VCaP (cell line): ENCODE measurements around the gene MARCHF3.

Experiments
- H3K27ac ChIP-seq: fragments of 450-650 bp; 2 replicates; pipeline ENCODE4 v1.5.1; 2017
- TF ChIP-seq, protein P1 (sequence below): fragments of 450-650 bp; conservative IDR thresholded peaks from 2 replicates; pipeline ENCODE4 v1.5.1; 2017; ENCODE audit warnings: mild to moderate bottlenecking, moderate library complexity

The MARCHF3 gene

GRCh38 chr5:127041571-127041970, 11.2 kb upstream of the MARCHF3 start:
- TF ChIP-seq, protein P1, sequence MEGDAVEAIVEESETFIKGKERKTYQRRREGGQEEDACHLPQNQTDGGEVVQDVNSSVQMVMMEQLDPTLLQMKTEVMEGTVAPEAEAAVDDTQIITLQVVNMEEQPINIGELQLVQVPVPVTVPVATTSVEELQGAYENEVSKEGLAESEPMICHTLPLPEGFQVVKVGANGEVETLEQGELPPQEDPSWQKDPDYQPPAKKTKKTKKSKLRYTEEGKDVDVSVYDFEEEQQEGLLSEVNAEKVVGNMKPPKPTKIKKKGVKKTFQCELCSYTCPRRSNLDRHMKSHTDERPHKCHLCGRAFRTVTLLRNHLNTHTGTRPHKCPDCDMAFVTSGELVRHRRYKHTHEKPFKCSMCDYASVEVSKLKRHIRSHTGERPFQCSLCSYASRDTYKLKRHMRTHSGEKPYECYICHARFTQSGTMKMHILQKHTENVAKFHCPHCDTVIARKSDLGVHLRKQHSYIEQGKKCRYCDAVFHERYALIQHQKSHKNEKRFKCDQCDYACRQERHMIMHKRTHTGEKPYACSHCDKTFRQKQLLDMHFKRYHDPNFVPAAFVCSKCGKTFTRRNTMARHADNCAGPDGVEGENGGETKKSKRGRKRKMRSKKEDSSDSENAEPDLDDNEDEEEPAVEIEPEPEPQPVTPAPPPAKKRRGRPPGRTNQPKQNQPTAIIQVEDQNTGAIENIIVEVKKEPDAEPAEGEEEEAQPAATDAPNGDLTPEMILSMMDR = no peak
- H3K27ac ChIP-seq = peak overlapping the region; percentile 60

- TF ChIP-seq, protein P1 = no peak
- H3K27ac ChIP-seq = peak overlapping the region; percentile 60
These were observed 10.6 kb upstream of the MARCHF3 start for GRCh38 chr5:127040796-127041520.

DNA sequence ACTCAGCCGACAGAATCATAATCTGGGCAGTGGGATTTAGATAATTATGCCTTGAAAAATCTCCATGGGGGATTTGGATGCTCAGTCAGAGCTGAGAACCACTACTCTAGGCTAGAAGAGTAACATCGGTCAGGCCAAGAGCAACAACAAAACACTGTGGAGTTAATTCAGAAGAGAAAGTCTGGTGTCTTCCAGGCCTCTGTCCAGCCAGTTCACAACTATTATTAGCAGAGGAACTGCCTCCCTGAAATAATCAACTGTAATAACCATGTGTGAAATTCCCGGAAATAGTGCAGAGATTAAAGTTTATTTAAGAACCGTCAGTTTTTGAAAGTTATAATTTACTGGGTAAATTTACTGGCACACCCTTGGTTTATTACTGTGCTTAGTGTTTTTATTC, 8.2 kb upstream of the MARCHF3 start:
- TF ChIP-seq, protein P1 = no peak
- H3K27ac ChIP-seq = peak overlapping the region; percentile 41; the same call in 1 of the 2 replicates

DNA sequence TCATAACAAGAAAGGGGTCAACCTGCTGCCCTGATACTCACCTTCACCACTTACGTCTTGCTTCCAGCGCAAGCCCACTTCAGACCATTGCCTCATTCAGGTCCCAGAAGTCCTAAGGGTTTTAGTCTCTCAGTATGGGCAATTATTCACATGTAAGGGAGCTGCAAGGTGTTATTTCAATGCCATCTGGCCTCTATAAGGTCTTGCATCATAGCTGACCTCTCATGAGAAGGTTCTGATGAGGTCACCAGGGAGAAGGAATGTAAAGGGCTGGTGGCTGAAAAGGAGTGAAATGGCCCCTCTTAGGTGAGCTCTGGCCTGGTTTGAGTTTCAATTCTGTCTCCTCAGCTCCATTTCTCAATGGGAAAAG, 1.5 kb upstream of the MARCHF3 start:
- TF ChIP-seq, protein P1 = no peak

GRCh38 chr5:127031147-127031862, 947 bp upstream of the MARCHF3 start:
- peak overlapping the region; percentile 75 for H3K27ac ChIP-seq
- TF ChIP-seq, protein P1 = no peak

More for the DNA sequence above, 1.5 kb upstream of the MARCHF3 start:
- no peak overlapping the region for H3K27ac ChIP-seq

DNA sequence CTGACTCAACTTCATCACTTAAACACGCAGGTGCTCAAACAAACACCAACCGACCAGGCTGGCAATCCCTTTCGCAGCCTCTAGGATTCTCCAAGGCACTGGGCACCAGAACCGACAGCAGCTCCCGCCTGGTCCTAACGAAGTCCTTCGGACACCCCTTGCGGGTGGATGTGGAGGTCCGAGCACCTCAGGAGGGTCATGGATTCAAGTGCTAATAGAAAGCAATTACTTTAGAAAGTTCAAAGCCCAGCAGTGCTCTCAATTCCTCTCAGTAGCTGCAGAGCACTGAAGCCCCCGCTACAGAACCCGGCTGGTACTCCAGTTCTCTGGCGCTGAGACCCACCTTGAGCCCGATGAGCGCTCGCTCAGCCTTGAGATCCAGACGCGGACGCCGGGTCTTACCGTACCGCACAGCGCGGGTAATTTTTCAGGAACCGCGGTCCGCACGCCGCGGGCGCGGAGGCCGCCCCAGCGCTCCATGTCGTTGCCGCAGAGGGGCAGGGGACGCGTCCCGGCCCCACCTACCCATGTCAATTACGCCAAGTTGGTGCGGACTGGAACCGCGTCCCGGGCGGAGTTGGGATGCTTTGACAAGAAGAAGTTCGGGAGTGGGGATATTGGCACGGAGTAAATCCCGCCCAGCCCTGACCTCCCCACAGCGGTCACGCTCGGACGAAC, 638 bp downstream of the MARCHF3 start:
- H3K27ac ChIP-seq = peak overlapping the region; percentile 75
- TF ChIP-seq, protein P1 = peak; percentile 75

DNA sequence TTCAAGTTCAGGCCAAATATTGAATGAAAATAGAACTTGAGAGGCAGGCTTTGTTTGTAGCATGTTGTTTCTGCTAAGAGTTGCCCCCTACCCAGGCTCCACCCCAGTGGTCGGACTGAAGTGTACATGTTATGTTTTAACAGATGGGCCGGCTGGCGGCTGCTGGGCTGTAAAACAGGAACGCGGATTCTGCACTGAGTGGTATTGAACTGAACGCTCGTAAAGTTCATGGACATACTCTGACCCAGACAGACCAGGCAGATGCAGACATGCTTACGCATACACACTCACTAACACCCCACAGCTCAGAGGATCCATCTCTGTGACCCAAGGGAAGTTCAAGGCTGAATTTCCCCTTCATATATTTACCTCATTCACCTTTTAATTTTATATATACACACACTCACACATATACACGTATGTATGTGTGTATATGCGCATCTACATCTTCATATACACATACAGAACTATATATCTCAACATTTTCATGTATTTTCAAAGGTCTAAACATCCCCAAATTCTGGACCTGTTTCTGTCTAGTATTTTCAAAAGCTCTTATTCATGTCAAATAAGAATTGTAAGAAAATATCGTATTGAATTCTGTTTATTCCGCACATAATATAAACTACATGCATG, 1.4 kb downstream of the MARCHF3 start:
- peak overlapping the region; percentile 75; the same call in 1 of the 2 replicates for H3K27ac ChIP-seq
- TF ChIP-seq, protein P1 = no peak
